D341Med (cell line): ENCODE measurements around the gene RIPOR3.
"Not testable (repeated sequence)": the region's sequence is repeated elsewhere in the genome, so short reads cannot be mapped to it uniquely, and the experiment has no call there.

ENCODE experiments used
- DNase-seq: peaks from one replicate; pipeline ENCODE4 v3.0.0; 2012; ENCODE audit warnings: low spot score

RIPOR3 gene

GRCh38 chr20:50703651-50704438 is 12.5 kb upstream of the RIPOR3 start:
- DNase-seq: not testable (repeated sequence)

DNA sequence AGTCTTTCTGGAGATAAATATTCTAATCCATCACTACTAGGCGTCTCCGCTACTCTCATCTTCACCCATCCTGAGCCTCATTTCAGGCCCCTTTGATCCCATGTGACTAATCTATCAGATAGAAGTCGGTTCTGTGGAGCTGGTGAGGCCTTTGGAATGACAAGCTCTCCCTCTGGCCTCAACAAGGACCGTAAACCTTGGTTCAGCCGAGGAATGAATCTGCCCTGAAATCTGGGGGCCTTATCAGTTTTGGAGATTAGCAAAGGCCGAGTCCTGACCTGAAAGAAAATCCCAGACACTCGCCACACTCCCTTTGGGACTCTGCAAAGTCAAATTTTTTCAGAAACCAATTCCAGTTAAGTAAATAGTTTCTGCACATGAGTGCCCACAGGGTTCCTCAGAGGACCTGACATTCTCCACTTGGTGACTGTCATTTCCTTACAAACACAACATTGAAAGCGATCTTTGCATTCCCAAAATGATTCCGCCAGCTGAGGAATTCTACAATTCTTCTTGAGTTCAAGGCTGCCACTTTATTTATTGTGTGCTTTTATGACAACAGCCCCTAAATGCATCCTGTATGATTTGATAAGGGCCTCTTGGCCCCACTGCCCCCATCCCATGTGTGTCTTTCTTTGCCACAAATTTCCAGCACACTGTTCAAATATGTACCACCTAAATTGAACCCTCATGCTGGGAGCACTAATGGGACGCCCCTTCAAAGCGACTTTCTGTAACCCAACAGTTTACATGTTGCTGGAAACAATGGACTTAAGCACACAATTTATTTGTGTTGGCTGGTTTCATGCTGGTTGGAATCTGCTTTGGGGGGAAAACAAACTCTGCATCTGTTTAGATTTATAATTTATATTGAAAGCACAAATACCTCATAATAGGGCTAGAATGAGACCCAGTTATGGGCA is 10.0 kb upstream of the RIPOR3 start:
- no peak for DNase-seq

- DNase-seq: no peak
Observed at GRCh38 chr20:50699688-50700087, 8.3 kb upstream of the RIPOR3 start.

- not testable (repeated sequence) for DNase-seq
Observed at GRCh38 chr20:50698255-50698654, 6.9 kb upstream of the RIPOR3 start.

GRCh38 chr20:50695135-50695872 is 4.0 kb upstream of the RIPOR3 start:
- no peak for DNase-seq

DNA sequence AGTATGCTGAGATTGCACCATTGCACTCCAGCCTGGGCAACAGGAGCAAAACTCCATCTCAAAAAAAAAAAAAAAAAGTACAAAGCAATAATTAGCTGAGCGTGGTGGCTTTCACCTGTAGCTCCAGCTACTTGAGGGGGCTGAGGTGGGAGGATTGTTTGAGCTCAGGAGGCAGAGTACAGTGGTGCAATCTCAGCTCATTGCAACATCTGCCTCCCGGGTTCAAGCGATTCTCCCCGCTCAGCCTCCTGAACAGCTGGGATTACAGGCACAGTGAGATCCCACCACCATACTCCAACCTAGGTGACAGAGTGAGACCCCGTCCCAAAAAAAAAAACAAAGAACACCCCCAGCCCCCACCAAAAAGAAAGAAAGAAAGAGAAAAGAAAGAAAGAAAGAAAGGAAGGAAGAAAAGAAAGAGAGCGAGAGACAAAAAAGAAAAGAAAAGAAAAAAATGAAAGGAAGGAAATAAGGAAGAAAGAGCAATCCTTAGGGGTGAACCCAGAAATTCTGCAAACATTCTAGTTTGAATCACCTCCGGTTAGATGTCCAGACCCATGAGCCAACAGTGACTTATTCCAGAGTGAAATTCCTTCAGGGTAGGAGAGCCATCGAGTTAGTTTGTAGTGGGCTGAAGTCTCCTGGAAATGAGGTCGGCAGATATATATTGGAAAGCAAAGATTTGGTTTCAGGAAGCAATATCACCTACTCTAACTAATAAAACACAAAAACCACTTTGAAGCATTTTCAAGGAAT is 3.2 kb upstream of the RIPOR3 start:
- DNase-seq: no peak

DNA sequence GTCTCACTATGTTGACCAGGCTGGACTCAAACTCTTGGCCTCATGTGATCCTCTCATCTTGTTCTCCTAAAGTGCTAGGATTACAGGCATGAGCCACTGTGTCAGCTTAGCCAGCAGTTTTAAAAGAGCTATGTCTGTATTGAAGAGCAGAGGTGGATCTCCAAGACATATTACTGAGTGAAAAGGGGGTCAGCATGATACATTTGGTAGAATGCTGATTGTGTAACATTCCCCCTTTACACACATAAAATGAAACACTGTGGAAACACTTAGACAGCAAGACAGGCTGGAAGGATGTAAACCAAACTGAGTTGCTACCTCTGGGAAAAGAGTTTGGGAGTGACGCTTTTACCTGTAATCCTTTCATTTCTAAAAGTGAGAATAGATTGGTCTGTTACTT is 1.7 kb upstream of the RIPOR3 start:
- no peak for DNase-seq

- no peak for DNase-seq
Observed at GRCh38 chr20:50692552-50692933, 1.2 kb upstream of the RIPOR3 start.

DNA sequence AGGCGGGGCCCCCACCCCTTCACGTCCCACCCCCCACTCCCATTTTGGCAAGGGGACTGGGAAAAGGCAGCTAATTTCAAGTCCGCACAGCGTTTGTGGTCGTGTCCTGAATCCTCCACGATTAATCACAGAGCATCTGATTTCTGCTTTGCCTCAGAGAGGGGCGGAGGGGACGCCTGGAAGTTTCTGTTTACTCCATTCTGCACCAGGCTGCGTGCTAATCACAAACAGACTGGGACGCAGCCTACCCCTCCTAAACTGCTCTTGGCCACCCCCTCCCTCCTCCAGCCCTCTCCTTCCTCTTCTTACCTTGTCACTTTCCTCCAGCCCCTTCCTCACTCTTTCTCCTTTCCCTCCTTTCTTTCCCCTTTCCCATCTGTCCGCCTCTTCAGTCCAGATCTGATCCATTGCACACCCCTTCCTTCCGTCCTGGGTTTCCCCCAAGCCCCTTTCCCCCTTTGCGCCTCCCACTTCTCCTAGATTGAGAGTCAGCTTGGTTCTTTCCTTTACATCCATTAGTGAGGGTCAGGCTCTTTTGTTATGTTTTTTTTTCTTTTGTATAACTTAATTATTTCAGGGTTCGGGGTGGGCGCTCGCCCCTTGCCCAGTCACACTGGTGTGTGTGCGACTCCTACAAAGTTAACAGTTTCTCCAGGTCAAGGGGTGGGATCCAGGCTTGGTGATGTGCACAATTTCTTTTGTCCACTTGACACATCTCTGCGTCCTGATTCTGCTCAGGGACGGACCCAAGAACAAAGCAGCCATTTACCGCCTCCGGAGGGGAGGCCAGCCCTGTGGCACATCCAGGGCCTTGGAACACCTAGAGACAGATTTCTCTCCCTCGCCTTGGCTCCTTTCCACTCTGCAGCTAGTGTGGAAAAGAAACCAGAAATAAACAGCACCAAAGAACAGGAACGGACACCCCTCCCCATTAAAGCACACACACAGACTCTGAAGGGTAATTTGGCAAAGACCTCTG is 520 bp upstream of the RIPOR3 start:
- DNase-seq: no peak

- DNase-seq: peak; percentile 18
Observed at GRCh38 chr20:50689864-50690649, 1.3 kb downstream of the RIPOR3 start.

DNA sequence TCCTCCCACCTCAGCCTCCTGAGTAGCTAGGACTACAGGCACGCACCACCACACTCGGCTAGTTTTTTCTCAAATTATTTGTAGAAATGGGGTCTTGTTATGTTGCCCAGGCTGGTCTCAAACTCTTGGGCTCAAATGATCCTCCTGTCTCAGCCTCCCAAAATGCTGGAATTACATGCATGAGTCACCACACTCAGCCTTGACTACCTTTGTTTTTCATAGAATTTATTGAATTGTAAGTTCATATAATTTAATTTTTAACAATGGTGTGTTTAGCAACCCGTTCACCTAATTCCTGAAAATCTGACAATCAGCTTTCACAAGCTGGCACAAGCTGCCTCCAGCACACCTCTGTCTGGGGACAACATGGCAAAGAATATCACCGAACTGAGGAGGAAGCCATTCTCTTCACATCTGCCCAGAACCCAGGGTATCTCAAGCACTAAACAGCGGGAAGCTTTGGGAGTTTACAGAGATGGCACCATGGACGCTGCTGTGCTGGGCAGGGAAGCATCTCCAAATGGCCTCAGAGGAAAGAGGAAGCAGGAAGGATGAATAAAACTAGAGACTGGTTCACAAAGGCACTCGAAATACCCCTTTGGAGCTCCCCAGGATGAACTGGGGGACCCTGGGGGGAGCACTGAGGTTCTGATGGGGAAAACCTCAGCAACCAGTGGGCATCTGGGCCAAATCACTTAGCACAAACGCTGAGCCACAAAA is 2.9 kb downstream of the RIPOR3 start:
- no peak for DNase-seq

DNA sequence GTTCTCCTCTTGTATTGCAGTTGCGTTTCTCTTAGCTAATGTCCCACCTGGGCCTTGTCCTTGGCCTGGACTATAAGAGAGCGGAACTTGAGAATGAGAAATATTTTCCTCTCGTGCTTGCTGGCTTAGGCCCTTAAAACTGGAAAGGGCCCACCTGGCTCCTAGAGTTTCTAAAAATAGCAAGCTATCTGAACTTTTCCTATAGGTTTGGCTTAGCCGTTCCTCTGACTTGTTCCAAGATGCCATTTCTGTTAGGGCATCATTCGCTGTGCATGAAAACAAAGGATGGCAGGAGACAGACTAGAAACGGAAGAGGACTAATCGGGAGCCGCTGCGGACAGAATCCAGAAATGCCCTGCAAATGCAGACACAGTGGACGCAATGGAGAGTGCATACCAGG is 4.5 kb downstream of the RIPOR3 start:
- no peak for DNase-seq

DNA sequence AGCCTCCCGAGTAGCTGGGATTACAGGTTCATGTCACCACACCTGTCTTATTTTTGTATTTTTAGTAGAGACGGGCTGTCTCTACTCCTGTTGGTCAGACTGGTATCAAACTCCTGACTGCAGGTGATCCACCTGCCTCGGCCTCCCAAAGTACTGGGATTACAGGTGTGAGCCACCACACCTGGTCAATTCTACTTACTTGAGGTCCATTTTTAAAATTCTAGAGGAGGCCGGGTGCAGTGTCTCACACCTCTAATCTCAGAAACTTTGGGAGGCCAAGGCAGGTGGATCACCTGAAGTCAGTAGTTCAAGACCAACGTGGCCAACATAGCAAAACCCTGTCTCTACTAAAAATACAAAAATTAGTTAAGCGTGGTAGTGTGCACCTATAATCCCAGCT is 7.8 kb downstream of the RIPOR3 start:
- DNase-seq: no peak

- no peak for DNase-seq
Observed at GRCh38 chr20:50682947-50683530, 8.3 kb downstream of the RIPOR3 start.

DNA sequence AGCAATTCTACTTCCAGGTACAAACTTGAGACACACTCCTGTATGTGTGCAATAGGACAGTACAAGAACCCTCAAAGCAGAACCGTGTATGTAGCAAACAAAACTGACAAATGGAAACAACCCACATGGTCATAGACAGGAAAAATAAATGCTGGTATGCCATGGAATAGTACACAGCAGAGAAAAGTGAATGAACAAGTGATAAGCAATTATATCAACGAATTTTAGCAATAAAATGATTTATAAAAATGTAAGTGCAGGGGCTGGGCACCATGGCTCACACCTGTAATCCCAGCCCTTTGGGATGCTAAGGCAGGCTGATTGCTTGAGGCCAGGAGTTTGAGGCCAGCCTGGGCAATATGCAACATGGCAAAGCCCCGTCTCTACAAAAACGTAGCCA is 9.3 kb downstream of the RIPOR3 start:
- no peak for DNase-seq

- DNase-seq: peak; percentile 17
Observed at GRCh38 chr20:50681359-50682064, 9.8 kb downstream of the RIPOR3 start.

- DNase-seq: no peak
Observed at GRCh38 chr20:50680105-50680960, 11.0 kb downstream of the RIPOR3 start.
